NCI-H146 treated with DMSO at 0.1 percent for 48 hours (cell line): ENCODE measurements around the gene ABR.
A peak's percentile ranks its signal among the peaks of the same experiment; 100 is the strongest.
"Not testable (repeated sequence)": the region's sequence is repeated elsewhere in the genome, so short reads cannot be mapped to it uniquely, and the experiment has no call there.

Source experiments
- DNase-seq: peaks from one replicate; lab custom pipeline; 2025; ENCODE audit not compliant: unreplicated experiment; lab: John Stamatoyannopoulos, UW

ABR gene

GRCh38 chr17:1150863-1151600 lies 28.7 kb downstream of the ABR start:
- DNase-seq: no peak

GRCh38 chr17:1149869-1150268 lies 29.9 kb downstream of the ABR start:
- DNase-seq: no peak

GRCh38 chr17:1147664-1148063 lies 32.1 kb downstream of the ABR start:
- peak; percentile 55 for DNase-seq

- no peak for DNase-seq
Measured at GRCh38 chr17:1146561-1147265, 33.1 kb downstream of the ABR start.

- DNase-seq: no peak
Measured at GRCh38 chr17:1145311-1145986, 34.3 kb downstream of the ABR start.

- no peak for DNase-seq
Measured at GRCh38 chr17:1144162-1144561, 35.6 kb downstream of the ABR start.

- no peak for DNase-seq
Measured at GRCh38 chr17:1143573-1143972, 36.2 kb downstream of the ABR start.

GRCh38 chr17:1142561-1142971 lies 37.2 kb downstream of the ABR start:
- no peak for DNase-seq

GRCh38 chr17:1137465-1137894 lies 42.3 kb downstream of the ABR start:
- DNase-seq: peak; percentile 75

GRCh38 chr17:1136748-1137147 lies 43.0 kb downstream of the ABR start:
- DNase-seq: no peak

GRCh38 chr17:1134634-1135324 lies 45.0 kb downstream of the ABR start:
- DNase-seq: no peak

GRCh38 chr17:1130191-1130590 lies 49.6 kb downstream of the ABR start:
- DNase-seq: no peak

- DNase-seq: not testable (repeated sequence)
Measured at GRCh38 chr17:1128463-1128862, 51.3 kb downstream of the ABR start.

- DNase-seq: no peak
Measured at GRCh38 chr17:1126801-1127550, 52.8 kb downstream of the ABR start.

GRCh38 chr17:1126250-1126797 lies 53.5 kb downstream of the ABR start:
- no peak for DNase-seq

- DNase-seq: no peak
Measured at GRCh38 chr17:1125788-1126145, 54.0 kb downstream of the ABR start.

GRCh38 chr17:1124896-1125787 lies 54.6 kb downstream of the ABR start:
- no peak for DNase-seq

GRCh38 chr17:1123921-1124715 lies 55.7 kb downstream of the ABR start:
- DNase-seq: peak; percentile 39

- DNase-seq: no peak
Measured at GRCh38 chr17:1123393-1123831, 56.4 kb downstream of the ABR start.
